T-cell (primary cell): Measurements from ENCODE around the gene CIDEB. TPM values are rescaled to one million over a fixed set of nuclear protein-coding genes. Genes with fewer than 3 reads are reported as not detected.

ENCODE experiments used
- total RNA-seq, 35 experiments: library from RNA in 6 of 35; stranded (reverse) in 6 of 35; fragments of 120-200 nt in 1 of 35; gene quantifications; one replicate each; pipeline versions ENCODE4 v1.2.1 to v1.2.4 and lab custom pipeline; 2013 to 2026

CIDEB gene
- total RNA-seq, 5 donors from 2014 or later (not counting 1 experiment from before 2014, with no cell fraction given) = 13.0 to 22.8 (median 20.8) TPM

Other genes starting within 250 kb of the CIDEB start
- gene CPNE6, start 236.4 kb downstream of the CIDEB start, total RNA-seq = not detected
- 10 to 100 TPM; 11.8 to 35.5 (median 29.4) TPM for gene PCK2, start 213.7 kb downstream of the CIDEB start, total RNA-seq
- 10 to 100 TPM; 78.5 to 94.1 (median 89.6) TPM for gene DCAF11, start 193.2 kb downstream of the CIDEB start, total RNA-seq
- 1 to 10 TPM; 1.9 to 3.7 (median 3.4) TPM for gene NRL, start 193.0 kb downstream of the CIDEB start, total RNA-seq
- gene FITM1, start 177.3 kb downstream of the CIDEB start, total RNA-seq = 1 to 10 TPM; 2.5 to 3.5 (median 3.2) TPM
- 100 to 1,000 TPM; 221 to 291 (median 259) TPM for gene PSME1, start 171.8 kb downstream of the CIDEB start, total RNA-seq
- gene EMC9, start 166.4 kb downstream of the CIDEB start, total RNA-seq = 10 to 100 TPM in 3 of 5 donors, 1 to 10 TPM in 2; 9.3 to 29.8 (median 20.8) TPM
- gene PSME2, start 161.4 kb downstream of the CIDEB start, total RNA-seq = 100 to 1,000 TPM; 130 to 192 (median 159) TPM
- 100 to 1,000 TPM in 3 of 5 donors, 10 to 100 TPM in 2; 67.7 to 131 (median 100) TPM for gene RNF31, start 160.5 kb downstream of the CIDEB start, total RNA-seq
- 100 to 1,000 TPM; 201 to 285 (median 215) TPM for gene IRF9, start 146.7 kb downstream of the CIDEB start, total RNA-seq
- gene REC8, start 135.9 kb downstream of the CIDEB start, total RNA-seq = 10 to 100 TPM; 32.4 to 82.5 (median 41.5) TPM
- 10 to 100 TPM; 34.4 to 53.4 (median 39.6) TPM for gene IPO4, start 119.2 kb downstream of the CIDEB start, total RNA-seq
- 10 to 100 TPM; 19.0 to 29.5 (median 21.8) TPM for gene TM9SF1, start 112.5 kb downstream of the CIDEB start, total RNA-seq
- 1 to 10 TPM in 2 of 5 donors, under 1 TPM in 3; 0.35 to 1.4 (median 0.44) TPM for gene TSSK4, start 102.3 kb downstream of the CIDEB start, total RNA-seq
- 10 to 100 TPM; 81.9 to 99.6 (median 92.8) TPM for gene CHMP4A, start 94.5 kb downstream of the CIDEB start, total RNA-seq
- 10 to 100 TPM in 3 of 5 donors, 1 to 10 TPM in 2; 7.2 to 17.5 (median 12.1) TPM for gene MDP1, start 91.9 kb downstream of the CIDEB start, total RNA-seq
- gene NEDD8, start 75.6 kb downstream of the CIDEB start, total RNA-seq = 100 to 1,000 TPM in 4 of 5 donors, 10 to 100 TPM in 1; 92.1 to 107 (median 101) TPM
- gene GMPR2, start 75.0 kb downstream of the CIDEB start, total RNA-seq = 10 to 100 TPM; 53.8 to 81.2 (median 64.0) TPM
- 100 to 1,000 TPM; 119 to 160 (median 139) TPM for gene TINF2, start 65.4 kb downstream of the CIDEB start, total RNA-seq
- 10 to 100 TPM in 2 of 5 donors, 1 to 10 TPM in 3; 4.9 to 13.5 (median 9.4) TPM for gene TGM1, start 44.8 kb downstream of the CIDEB start, total RNA-seq
- 10 to 100 TPM; 49.3 to 66.5 (median 62.4) TPM for gene RABGGTA, start 36.4 kb downstream of the CIDEB start, total RNA-seq
- gene DHRS1, start 8.2 kb downstream of the CIDEB start, total RNA-seq = 10 to 100 TPM; 34.2 to 47.6 (median 39.1) TPM
- gene NOP9, start 8.1 kb downstream of the CIDEB start, total RNA-seq = 10 to 100 TPM; 29.7 to 33.2 (median 30.8) TPM
- 10 to 100 TPM; 18.6 to 25.2 (median 20.3) TPM for gene LTB4R2, start 2.2 kb upstream of the CIDEB start, total RNA-seq
- 10 to 100 TPM; 17.0 to 29.0 (median 18.0) TPM for gene LTB4R, start 3.5 kb upstream of the CIDEB start, total RNA-seq
- 10 to 100 TPM in 1 of 5 donors, 1 to 10 TPM in 4; 7.8 to 10.4 (median 8.5) TPM for gene ADCY4, start 27.1 kb upstream of the CIDEB start, total RNA-seq
- gene RIPK3, start 32.0 kb upstream of the CIDEB start, total RNA-seq = 10 to 100 TPM; 26.2 to 68.3 (median 59.2) TPM
- under 1 TPM in 4 of 5 donors, not detected in 1; 0.16 to 0.82 (median 0.39) TPM for gene NFATC4, start 60.2 kb upstream of the CIDEB start, total RNA-seq
- under 1 TPM; 0.28 to 0.95 (median 0.61) TPM for gene NYNRIN, start 91.0 kb upstream of the CIDEB start, total RNA-seq
- 10 to 100 TPM in 1 of 5 donors, 1 to 10 TPM in 4; 3.9 to 13.5 (median 5.0) TPM for gene CBLN3, start 121.7 kb upstream of the CIDEB start, total RNA-seq
- gene KHNYN, start 122.0 kb upstream of the CIDEB start, total RNA-seq = 100 to 1,000 TPM; 126 to 166 (median 146) TPM
- gene SDR39U1, start 134.8 kb upstream of the CIDEB start, total RNA-seq = 100 to 1,000 TPM in 3 of 5 donors, 10 to 100 TPM in 2; 79.6 to 154 (median 109) TPM
- not detected for gene CMA1, start 200.3 kb upstream of the CIDEB start, total RNA-seq